Activated CD8-positive, alpha-beta memory T cell treated with anti-CD3 and anti-CD28 coated beads for 36 hours (primary cell): ENCODE measurements around the gene PRDM16. TPM values are rescaled to one million over a fixed set of nuclear protein-coding genes. Genes with fewer than 3 reads are reported as not detected.

Experiments used
- CTCF ChIA-PET: fragments of 350-600 bp; sonication (Branson Sonifier 250); formaldehyde crosslinking; loops from one replicate; lab custom pipeline; 2021; ENCODE audit warnings: antibody characterized with exemption; lab: Charles Lee
- POLR2A ChIA-PET: fragments of 350-600 bp; sonication (Branson Sonifier 250); formaldehyde crosslinking; loops from one replicate; lab custom pipeline; 2021; ENCODE audit warnings: antibody characterized with exemption; lab: Charles Lee
- total RNA-seq, 2 experiments: library from RNA; stranded (reverse); gene quantifications; one replicate each; pipeline ENCODE4 v1.2.3, GENCODE V29; 2021

Gene PRDM16
- total RNA-seq, 2 experiments from 2014 or later: not detected

DNA sequence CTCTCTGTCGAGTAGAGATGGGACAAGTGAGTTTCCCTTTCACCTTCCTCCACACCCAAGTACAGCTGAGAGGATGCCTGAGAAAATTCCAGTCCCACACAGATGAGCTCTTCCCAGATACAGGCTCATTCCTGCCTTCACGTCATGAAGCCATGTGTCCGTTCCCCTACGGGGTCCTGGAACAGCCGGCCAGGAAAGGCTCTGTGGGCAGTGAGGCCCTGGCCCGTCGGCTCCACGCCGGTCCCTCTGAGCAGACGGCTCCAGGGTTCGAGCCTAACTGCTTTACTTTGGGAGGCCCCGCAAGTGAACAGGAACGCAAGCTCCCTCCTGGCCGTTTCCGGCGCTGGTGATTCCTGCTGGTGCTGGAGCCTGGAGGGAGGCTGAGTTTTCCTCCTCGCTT is 328.3 kb downstream of the PRDM16 start:
- CTCF ChIA-PET: interaction anchor here (1.2 kb wide), 1 partner anchor 78 kb away, joined by 3 read pairs; no protein-coding TSS in a partner anchor
- POLR2A ChIA-PET: no interaction called here

DNA sequence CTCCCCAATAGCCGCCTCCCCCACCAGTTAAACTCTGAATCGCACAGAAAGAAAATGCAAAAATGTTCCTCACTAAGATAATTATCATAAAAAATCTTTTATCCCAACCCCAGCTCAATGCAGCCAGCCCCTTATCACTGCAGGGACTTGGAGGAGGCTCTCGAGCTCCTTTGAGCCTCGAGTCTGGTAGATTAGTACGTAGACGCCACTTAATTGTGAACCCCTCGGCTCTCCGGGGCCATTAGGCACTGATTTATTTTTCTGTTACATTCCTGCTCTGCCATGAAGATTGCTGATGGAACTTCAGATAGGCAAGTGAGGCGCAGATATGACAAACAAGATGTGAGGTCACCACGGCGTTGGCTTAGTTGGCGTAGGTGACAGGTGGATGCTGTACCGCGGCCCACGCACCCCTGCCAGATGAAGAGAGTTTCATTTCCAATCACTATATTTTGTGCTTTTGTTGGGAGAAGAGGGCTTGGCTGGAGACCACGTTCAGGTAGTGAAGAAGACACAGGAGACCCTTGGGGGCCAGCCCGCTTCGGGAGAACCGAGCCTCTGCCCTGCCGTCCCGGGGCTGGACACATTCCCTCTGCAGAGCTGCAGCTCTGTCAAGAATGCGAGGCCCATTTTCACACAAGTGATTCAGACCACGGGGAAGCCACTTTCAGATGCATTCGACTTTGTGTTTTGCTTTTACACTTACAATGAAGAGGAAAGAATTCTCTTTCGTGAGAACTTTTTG is 329.6 kb downstream of the PRDM16 start:
- CTCF ChIA-PET: interaction anchor here (1.2 kb wide), 1 partner anchor 79 kb away, joined by 3 read pairs; no protein-coding TSS in a partner anchor
- POLR2A ChIA-PET: no interaction called here

GRCh38 chr1:3399732-3400131 is 330.7 kb downstream of the PRDM16 start:
- CTCF ChIA-PET: no interaction called here

DNA sequence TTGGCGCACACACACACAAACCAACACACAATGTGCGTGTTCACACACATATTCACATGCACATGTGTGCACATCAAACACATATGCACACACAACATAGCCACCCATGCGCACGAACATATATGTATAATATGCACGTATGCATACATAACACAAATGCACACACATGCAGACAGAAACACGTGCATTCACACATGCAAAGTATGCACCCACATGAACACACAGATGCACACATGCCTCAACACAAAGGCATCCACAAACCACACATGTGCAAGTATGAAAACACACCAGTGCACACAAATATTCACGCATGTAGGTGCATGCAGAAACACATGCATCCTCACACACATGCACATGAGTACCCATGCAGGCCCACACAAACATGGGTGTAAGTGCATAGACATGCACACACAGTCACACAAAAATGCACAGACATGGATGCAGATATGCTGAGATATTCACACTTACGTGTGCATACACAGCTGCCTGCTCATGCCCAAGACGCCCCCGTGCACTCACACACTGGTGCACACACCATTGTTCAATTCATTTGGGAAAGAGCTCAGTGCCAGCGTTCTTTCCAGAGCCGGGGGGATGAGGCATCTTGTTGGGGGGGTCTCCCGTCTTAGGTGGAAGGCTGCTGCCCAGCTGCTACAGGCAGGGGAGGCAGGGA is 332.7 kb downstream of the PRDM16 start:
- ChIA-PET CTCF (no interaction called here), POLR2A (no interaction called here)

More at GRCh38 chr1:3399732-3400131, 330.7 kb downstream of the PRDM16 start:
- POLR2A ChIA-PET: no interaction called here

- ChIA-PET POLR2A (no interaction called here), CTCF (no interaction called here)
These were observed 333.4 kb downstream of the PRDM16 start for GRCh38 chr1:3402258-3403010.

DNA sequence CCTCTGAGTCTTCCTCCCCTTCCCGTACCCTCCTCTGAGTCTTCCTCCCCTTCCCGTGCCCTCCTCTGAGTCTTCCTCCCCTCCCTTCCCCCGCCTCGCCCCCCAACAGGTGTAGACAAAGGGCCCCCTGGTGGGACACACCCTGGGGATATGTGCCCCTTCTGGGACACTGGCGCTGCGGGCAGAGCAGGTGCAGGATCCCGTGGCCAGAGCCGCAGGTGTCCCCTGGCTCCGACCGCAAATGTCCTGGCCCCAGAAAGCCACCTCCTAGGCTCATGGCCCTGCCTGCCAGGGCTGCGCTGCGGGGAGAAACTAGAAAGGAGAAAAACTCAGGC is 334.0 kb downstream of the PRDM16 start:
- CTCF ChIA-PET: no interaction called here
- POLR2A ChIA-PET: no interaction called here

- POLR2A ChIA-PET: no interaction called here
- CTCF ChIA-PET: no interaction called here
These were observed 334.6 kb downstream of the PRDM16 start for GRCh38 chr1:3403388-3404231.

- ChIA-PET POLR2A (no interaction called here), CTCF (no interaction called here)
These were observed 335.3 kb downstream of the PRDM16 start for GRCh38 chr1:3404301-3404700.

DNA sequence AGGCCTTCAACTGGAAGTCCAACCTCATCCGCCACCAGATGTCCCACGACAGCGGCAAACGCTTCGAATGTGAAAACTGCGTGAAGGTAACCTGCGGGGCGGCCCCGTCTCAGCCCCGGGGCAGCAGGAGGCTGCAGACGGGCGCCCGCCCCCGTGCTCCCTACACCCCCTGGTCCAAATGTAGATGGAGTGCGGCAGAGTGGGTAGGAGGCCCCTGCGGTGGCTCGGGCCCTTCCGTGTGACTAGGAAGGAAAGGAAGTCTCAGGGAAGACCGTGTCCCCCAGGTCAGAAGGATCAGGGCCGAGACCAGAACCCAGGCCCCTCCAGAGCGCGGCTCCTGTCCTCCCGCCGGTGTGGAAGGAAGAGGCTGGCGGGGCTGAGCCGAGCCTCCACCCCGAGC is 335.8 kb downstream of the PRDM16 start:
- ChIA-PET POLR2A (no interaction called here), CTCF (no interaction called here)

DNA sequence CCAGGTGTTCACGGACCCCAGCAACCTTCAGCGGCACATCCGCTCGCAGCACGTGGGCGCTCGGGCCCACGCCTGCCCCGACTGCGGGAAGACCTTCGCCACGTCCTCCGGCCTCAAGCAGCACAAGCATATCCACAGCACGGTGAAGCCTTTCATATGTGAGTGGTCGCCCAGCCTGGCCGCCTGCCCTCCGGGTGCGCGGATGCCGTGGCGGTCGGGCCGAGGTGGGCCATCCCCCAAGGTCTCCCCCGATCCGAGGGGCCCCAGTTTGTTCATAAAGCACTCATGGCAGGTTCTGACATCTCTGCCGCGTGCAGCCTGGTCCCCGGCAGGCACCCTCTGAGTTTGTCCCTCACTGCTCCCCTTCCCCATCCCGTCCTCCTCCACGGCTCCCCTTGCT is 336.5 kb downstream of the PRDM16 start:
- POLR2A ChIA-PET: no interaction called here
- CTCF ChIA-PET: no interaction called here

- ChIA-PET POLR2A (no interaction called here), CTCF (no interaction called here)
These were observed 337.2 kb downstream of the PRDM16 start for GRCh38 chr1:3405974-3406867.

DNA sequence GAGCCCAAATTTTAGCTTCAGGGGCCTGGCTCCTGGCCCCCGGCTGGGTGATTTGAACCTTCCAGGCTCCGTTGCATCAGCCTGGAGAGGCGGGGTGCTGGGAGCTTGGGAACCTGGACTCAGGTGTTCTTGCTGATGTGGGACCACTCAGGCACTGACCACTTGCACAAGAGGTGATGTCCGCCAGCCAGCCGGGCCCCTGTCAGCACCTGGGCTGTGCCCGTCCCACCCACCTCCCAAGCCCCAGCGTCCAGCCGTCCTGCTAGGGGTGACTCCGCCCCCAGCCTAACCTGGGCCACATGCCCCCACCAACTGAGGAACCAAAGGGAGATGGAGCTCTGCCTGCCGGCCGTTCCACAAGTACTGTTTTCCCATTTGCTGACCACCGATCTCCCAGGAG is 338.0 kb downstream of the PRDM16 start:
- CTCF ChIA-PET: no interaction called here

DNA sequence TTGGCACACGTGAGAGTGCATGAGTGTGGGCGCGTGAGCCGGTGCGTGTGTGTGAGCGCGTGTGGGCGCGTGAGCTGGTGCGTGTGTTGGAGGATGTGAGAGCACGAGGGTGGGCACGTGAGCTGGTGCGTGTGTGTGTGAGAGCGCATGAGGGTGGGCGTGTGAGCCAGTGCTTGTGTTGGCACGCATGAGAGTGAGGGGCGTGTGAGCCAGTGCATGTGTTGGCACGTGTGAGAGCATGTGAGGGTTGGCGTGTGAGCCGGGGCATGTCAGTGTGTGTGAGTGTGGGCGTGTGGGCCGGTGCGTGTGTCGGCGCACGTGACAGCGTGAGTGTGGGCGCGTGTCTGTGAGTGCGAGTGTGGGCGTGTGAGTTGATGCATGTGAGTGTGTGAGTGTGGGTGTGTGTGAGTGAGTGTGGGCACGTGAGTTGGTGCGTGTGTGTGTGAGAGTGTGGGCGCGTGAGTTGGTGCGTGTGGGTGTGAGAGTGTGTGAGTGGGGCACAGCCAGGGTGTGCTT is 339.8 kb downstream of the PRDM16 start:
- ChIA-PET POLR2A (interaction anchor here (0.5 kb wide), 1 partner anchor 278 kb away, joined by 3 read pairs; no protein-coding TSS in a partner anchor), CTCF (no interaction called here)

More for the DNA sequence above, 338.0 kb downstream of the PRDM16 start:
- POLR2A ChIA-PET: no interaction called here

GRCh38 chr1:3409366-3410141 is 340.6 kb downstream of the PRDM16 start:
- POLR2A ChIA-PET: interaction anchor here (0.5 kb wide), 1 partner anchor 279 kb away, joined by 3 read pairs; no protein-coding TSS in a partner anchor
- CTCF ChIA-PET: no interaction called here

- ChIA-PET CTCF (no interaction called here), POLR2A (no interaction called here)
These were observed 341.3 kb downstream of the PRDM16 start for GRCh38 chr1:3410142-3410925.

- POLR2A ChIA-PET: no interaction called here
- CTCF ChIA-PET: no interaction called here
These were observed 342.8 kb downstream of the PRDM16 start for GRCh38 chr1:3411806-3412205.

DNA sequence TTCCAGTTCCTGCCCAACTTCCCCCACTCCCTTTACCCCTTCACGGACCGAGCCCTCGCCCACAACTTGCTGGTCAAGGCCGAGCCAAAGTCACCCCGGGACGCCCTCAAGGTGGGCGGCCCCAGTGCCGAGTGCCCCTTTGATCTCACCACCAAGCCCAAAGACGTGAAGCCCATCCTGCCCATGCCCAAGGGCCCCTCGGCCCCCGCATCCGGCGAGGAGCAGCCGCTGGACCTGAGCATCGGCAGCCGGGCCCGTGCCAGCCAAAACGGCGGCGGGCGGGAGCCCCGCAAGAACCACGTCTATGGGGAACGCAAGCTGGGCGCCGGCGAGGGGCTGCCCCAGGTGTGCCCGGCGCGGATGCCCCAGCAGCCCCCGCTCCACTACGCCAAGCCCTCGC is 343.4 kb downstream of the PRDM16 start:
- ChIA-PET CTCF (no interaction called here), POLR2A (no interaction called here)
